ENCODE data around the gene SLC5A12.

- TF ChIP-seq CTCF (IDR thresholded peaks at IDR 0.05; ENCODE audit: insufficient read depth, low read length) (no peak), POLR2AphosphoS5 (IDR thresholded peaks at IDR 0.05; ENCODE audit: low read depth) (no peak)
Measured at GRCh38 chr11:26761361-26761809, 39.5 kb upstream of the SLC5A12 start.

Data from HL-60 (cell line).